Stimulated activated CD4-positive, alpha-beta T cell treated with anti-CD3 and anti-CD28 coated beads, TNF-alpha, amount 100 ng/mL, for 4 hours (primary cell): ENCODE results near the gene PSMB7.

Source experiments
- DNase-seq, 3 experiments: peaks; one replicate each; pipeline ENCODE4 v3.0.0-alpha.2; 2020; ENCODE audit warnings: low read depth in 3 of 3

PSMB7 gene

GRCh38 chr9:124357721-124358361 lies 57.4 kb downstream of the PSMB7 start:
- DNase-seq = no peak

GRCh38 chr9:124356745-124357390 lies 58.4 kb downstream of the PSMB7 start:
- DNase-seq = no peak

- no peak for DNase-seq
Observed at GRCh38 chr9:124355941-124356744, 59.1 kb downstream of the PSMB7 start.

GRCh38 chr9:124355039-124355940 lies 60.0 kb downstream of the PSMB7 start:
- DNase-seq = no peak

- no peak for DNase-seq
Observed at GRCh38 chr9:124354346-124355038, 60.8 kb downstream of the PSMB7 start.

- DNase-seq = no peak
Observed at GRCh38 chr9:124353811-124354274, 61.4 kb downstream of the PSMB7 start.

GRCh38 chr9:124353166-124353768 lies 62.0 kb downstream of the PSMB7 start:
- no peak for DNase-seq

GRCh38 chr9:124352616-124353015 lies 62.6 kb downstream of the PSMB7 start:
- no peak for DNase-seq

GRCh38 chr9:124351672-124352468 lies 63.4 kb downstream of the PSMB7 start:
- DNase-seq = no peak

- DNase-seq = no peak
Observed at GRCh38 chr9:124350494-124351263, 64.6 kb downstream of the PSMB7 start.

GRCh38 chr9:124349675-124350493 lies 65.4 kb downstream of the PSMB7 start:
- no peak for DNase-seq

- no peak for DNase-seq
Observed at GRCh38 chr9:124349267-124349666, 66.0 kb downstream of the PSMB7 start.

GRCh38 chr9:124348831-124349230 lies 66.4 kb downstream of the PSMB7 start:
- no peak for DNase-seq

- no peak for DNase-seq
Observed at GRCh38 chr9:124348363-124348762, 66.9 kb downstream of the PSMB7 start.

- DNase-seq = no peak
Observed at GRCh38 chr9:124347968-124348358, 67.3 kb downstream of the PSMB7 start.

GRCh38 chr9:124347206-124347967 lies 67.9 kb downstream of the PSMB7 start:
- DNase-seq = no peak
